Endothelial cell of umbilical vein (primary cell): ENCODE data around the gene IFT52. TPM values are rescaled to one million over a fixed set of nuclear protein-coding genes. Genes with fewer than 3 reads are reported as not detected.

Experiments used
- BruUV-seq: library from RNA; stranded (reverse); fragments of 400-500 nt; replicated peaks from 2 replicates; lab custom pipeline; 2021; lab: Mats Ljungman, UMichigan
- CTCF ChIA-PET: fragments of 300-600, 350-600 bp; sonication (Branson Sonifier 250); formaldehyde crosslinking; loops from one replicate; lab custom pipeline; 2021; ENCODE audit warnings: antibody characterized with exemption, inconsistent platforms; lab: Charles Lee
- POLR2A ChIA-PET: fragments of 300-600, 350-600 bp; sonication (Branson Sonifier 250); formaldehyde crosslinking; loops from one replicate; lab custom pipeline; 2021; ENCODE audit warnings: antibody characterized with exemption, inconsistent platforms; lab: Charles Lee
- DNase-seq: peaks from one replicate; pipeline ENCODE4 v3.0.0-alpha.2; 2011; ENCODE audit warnings: low read depth, low spot score
- FAIRE-seq: peaks from 2 replicates; lab custom pipeline; 2011; peaks lifted over from hg19 to GRCh38; lab: Jason Lieb, UNC
- H2AFZ ChIP-seq: 2 replicates; pipeline ENCODE4 v1.6.0; 2012; ENCODE audit warnings: low read depth, low read length, control low read depth, inconsistent platforms
- H3K27ac ChIP-seq: 2 replicates; pipeline ENCODE4 v1.5.1; 2011; ENCODE audit warnings: low read depth, mild to moderate bottlenecking, control low read depth, low read length, moderate library complexity; ENCODE audit not compliant: insufficient read depth
- H3K27me3 ChIP-seq, 2 experiments: 2 replicates each; pipeline versions ENCODE4 v1.6.0 to v1.6.1; 2011; ENCODE audit warnings: low read length in 2 of 2, mixed read lengths in 1 of 2; ENCODE audit not compliant: control insufficient read depth in 2 of 2, insufficient read depth in 2 of 2
- H3K36me3 ChIP-seq, 2 experiments: 2 replicates in 1 of 2; 3 replicates in 1 of 2; pipeline ENCODE4 v1.5.1; 2011; ENCODE audit warnings: low read length in 2 of 2, mild to moderate bottlenecking in 1 of 2, moderate library complexity in 1 of 2; ENCODE audit not compliant: control insufficient read depth in 2 of 2, insufficient read depth in 2 of 2; ENCODE audit errors: extremely low read depth in 1 of 2
- H3K4me1 ChIP-seq: 3 replicates; pipeline ENCODE4 v1.5.1; 2011; ENCODE audit warnings: mild to moderate bottlenecking, low read length; ENCODE audit not compliant: control insufficient read depth, insufficient read depth; ENCODE audit errors: extremely low read depth
- H3K4me2 ChIP-seq: 2 replicates; pipeline ENCODE4 v1.6.1; 2011; ENCODE audit warnings: low read length, control low read depth, mixed read lengths; ENCODE audit not compliant: insufficient read depth
- H3K4me3 ChIP-seq, 3 experiments: fragments of 200-600 bp in 1 of 3; sonication (generic), shearing (Covaris generic) in 1 of 3; replicated peaks in 1 of 3; 2 replicates each; pipeline ENCODE4 v1.5.1; 2011 to 2016; ENCODE audit warnings: control low read depth in 3 of 3, low read length in 3 of 3, mild to moderate bottlenecking in 2 of 3, inconsistent platforms in 1 of 3, low read depth in 1 of 3, moderate library complexity in 1 of 3; ENCODE audit not compliant: insufficient read depth in 1 of 3
- H3K79me2 ChIP-seq: 2 replicates; pipeline ENCODE4 v1.6.0; 2012; ENCODE audit warnings: low read length, inconsistent platforms; ENCODE audit not compliant: control insufficient read depth, insufficient read depth
- H3K9ac ChIP-seq: replicated peaks from 2 replicates; pipeline ENCODE3; 2011; ENCODE audit warnings: low read length, control low read depth; ENCODE audit not compliant: insufficient read depth; ENCODE audit errors: extremely low read depth
- H3K9me1 ChIP-seq: replicated peaks from 3 replicates; pipeline ENCODE4 v1.6.0; 2011; ENCODE audit warnings: mild to moderate bottlenecking, low read length; ENCODE audit not compliant: control insufficient read depth, insufficient read depth; ENCODE audit errors: extremely low read depth
- H3K9me3 ChIP-seq: replicated peaks from 2 replicates; pipeline ENCODE4 v1.5.1; 2012; ENCODE audit warnings: low read length, inconsistent platforms; ENCODE audit not compliant: control insufficient read depth, insufficient read depth
- H4K20me1 ChIP-seq: replicated peaks from 2 replicates; pipeline ENCODE3; 2011; ENCODE audit warnings: mild to moderate bottlenecking, low read length; ENCODE audit not compliant: control insufficient read depth, insufficient read depth; ENCODE audit errors: extremely low read depth
- CTCF ChIP-seq, 2 donors: IDR thresholded peaks; 1 replicate in 1 of 2; 2 replicates in 1 of 2; pipeline ENCODE4 v1.5.1; 2011; ENCODE audit warnings: low read length in 2 of 2, mild to moderate bottlenecking in 2 of 2, moderate library complexity in 2 of 2, control low read depth in 1 of 2, inconsistent platforms in 1 of 2, low read depth in 1 of 2; ENCODE audit not compliant: insufficient read depth in 1 of 2; ENCODE audit errors: extremely low read depth in 1 of 2
- EZH2 ChIP-seq: IDR thresholded peaks from 2 replicates; pipeline ENCODE4 v1.6.1; 2012; ENCODE audit warnings: borderline replicate concordance, low read depth, mild to moderate bottlenecking, moderate library complexity, low read length, inconsistent platforms; ENCODE audit not compliant: severe bottlenecking
- FOS ChIP-seq: IDR thresholded peaks from 2 replicates; pipeline ENCODE4 v1.6.1; 2011; ENCODE audit warnings: mild to moderate bottlenecking, low read length, moderate library complexity, borderline replicate concordance; ENCODE audit not compliant: insufficient read depth
- GATA2 ChIP-seq: IDR thresholded peaks from 2 replicates; pipeline ENCODE4 v1.7.0; 2011; ENCODE audit warnings: low read depth, mild to moderate bottlenecking, moderate library complexity, mixed read lengths, low read length; ENCODE audit not compliant: insufficient read length, insufficient read depth
- JUN ChIP-seq: IDR thresholded peaks from 2 replicates; pipeline ENCODE4 v1.6.1; 2011; ENCODE audit warnings: borderline replicate concordance, low read depth; ENCODE audit not compliant: insufficient read length, insufficient read depth
- MAX ChIP-seq: IDR thresholded peaks from 2 replicates; pipeline ENCODE4 v1.6.1; 2011; ENCODE audit not compliant: insufficient read depth, insufficient read length
- MYC ChIP-seq: IDR thresholded peaks from one replicate; pipeline ENCODE4 v1.6.1; 2011; ENCODE audit warnings: mild to moderate bottlenecking, low read depth, low read length
- POLR2A ChIP-seq: IDR thresholded peaks from 2 replicates; pipeline ENCODE4 v1.6.1; 2012; ENCODE audit warnings: low read depth, mild to moderate bottlenecking, control low read depth, low read length
- dilution Hi-C: fragments of 300-500 bp; cut with MboI; formaldehyde crosslinking; loops from one replicate; pipeline ENCODE4 v1.15.0; 2019; ENCODE audit warnings: low sequenced_read_pairs; ENCODE audit not compliant: extremely low pct_ligation_motif_present
- intact Hi-C: fragments of 100-400 bp; cut with micrococcal nuclease; formaldehyde crosslinking; loops from one replicate; pipeline ENCODE4 v1.10.0; 2022
- polyA plus RNA-seq, 4 experiments: library from polyadenylated mRNA; depleted of rRNA in 3 of 4; stranded (reverse) in 3 of 4; unstranded in 1 of 4; fragments of >200 nt; gene quantifications; 2 replicates each; pipeline versions ENCODE4 v1.2.1 to v1.2.3, GENCODE V29; 2011 to 2012; ENCODE audit warnings: missing spikeins in 1 of 4
- total RNA-seq: library from RNA; stranded (reverse); gene quantifications from 2 replicates; pipeline ENCODE4 v1.2.3, GENCODE V29; 2021

Gene IFT52
- total and polyA plus RNA-seq, 2 donors (not counting 3 experiments of a cell fraction or from before 2014, with no cell fraction given) = 30.0 to 33.4 TPM

GRCh38 chr20:43584448-43585136, 6.1 kb upstream of the IFT52 start:
- Histone ChIP-seq H3K79me2 (no peaks in the 10 kb centered on the region), H3K36me3 (no peaks in the 10 kb centered on the region), H3K9me1 (no peaks in the 10 kb centered on the region), H3K9me3 (no peaks in the 10 kb centered on the region), H3K4me1 (no peaks in the 10 kb centered on the region), H4K20me1 (no peaks in the 10 kb centered on the region), H3K4me2 (no peak overlapping the region), H2AFZ (no peak overlapping the region), H3K27ac (no peak overlapping the region), H3K9ac (no peak overlapping the region), H3K27me3 (peaks cover 2 to 4% of the 10 kb centered on the region in 2 experiments), H3K4me3 (no peak overlapping the region)
- dilution Hi-C loops = no loop called here
- TF ChIP-seq CTCF (IDR thresholded peaks at IDR 0.05; ENCODE audit: extremely low read depth in 1 of 2, insufficient read depth in 1 of 2, low read depth in 1 of 2, low read length in 2 of 2) (no peak), POLR2A (no peak), EZH2 (no peak)
- ChIA-PET POLR2A (no interaction called here), CTCF (interaction anchor here (0.9 to 3.3 kb wide), 3 partner anchors 46 to 55 kb away, joined by 3 to 14 read pairs (median 10); no protein-coding TSS in a partner anchor)
- no peak for FAIRE-seq
- no peak for DNase-seq
- no TSS peak for BruUV-seq
- intact Hi-C loops = no loop called here

- dilution Hi-C loops = no loop called here
- FAIRE-seq (no peak), DNase-seq (no peak)
- Histone ChIP-seq H3K36me3 (no peaks in the 10 kb centered on the region), H3K27ac (no peak overlapping the region), H4K20me1 (no peaks in the 10 kb centered on the region), H3K79me2 (peaks cover 3% of the 10 kb centered on the region), H3K9me3 (no peaks in the 10 kb centered on the region), H3K4me3 (no peak overlapping the region), H3K4me2 (no peak overlapping the region), H3K4me1 (peaks cover 7% of the 10 kb centered on the region), H3K9ac (no peak overlapping the region), H3K9me1 (no peaks in the 10 kb centered on the region), H3K27me3 (peaks cover 2 to 4% of the 10 kb centered on the region in 2 experiments), H2AFZ (no peak overlapping the region)
- POLR2A ChIA-PET = no interaction called here
- intact Hi-C loops = no loop called here
- no peak for TF ChIP-seq GATA2
- no peak for TF ChIP-seq POLR2A
- TF ChIP-seq MAX = no peak
- no peak for TF ChIP-seq JUN
- TF ChIP-seq CTCF (IDR thresholded peaks at IDR 0.05; ENCODE audit: extremely low read depth in 1 of 2, insufficient read depth in 1 of 2, low read depth in 1 of 2, low read length in 2 of 2) = no peak
- TF ChIP-seq FOS = no peak
- no peak for TF ChIP-seq EZH2
- TF ChIP-seq MYC = no peak
- CTCF ChIA-PET = interaction anchor here (0.7 to 3.3 kb wide), 5 partner anchors 8 to 49 kb away, joined by 3 to 14 read pairs (median 3); no protein-coding TSS in a partner anchor
- no TSS peak for BruUV-seq
Observed at GRCh38 chr20:43586641-43587040, 4.1 kb upstream of the IFT52 start.
